Measurements from ENCODE around the gene TNRC6B. TPM values are rescaled to one million over a fixed set of nuclear protein-coding genes. Genes with fewer than 3 reads are reported as not detected.
A peak's percentile ranks its signal among the peaks of the same experiment; 100 is the strongest.

TNRC6B gene
- total and polyA plus RNA-seq, 2 donors (not counting 1 experiment from before 2014, with no cell fraction given), result 5.7 to 17.8 TPM

GRCh38 chr22:40235308-40235707 lies 57.6 kb downstream of the TNRC6B start:
- H3K79me2 ChIP-seq (ENCODE audit: control insufficient read depth, insufficient read depth, low read length), result peaks cover 11% of the 10 kb centered on the region

GRCh38 chr22:40236131-40236665 lies 58.5 kb downstream of the TNRC6B start:
- no peak overlapping the region for H3K4me2 ChIP-seq (ENCODE audit: extremely low read depth, insufficient read depth, low read length)
- H3K9ac ChIP-seq (ENCODE audit: insufficient read depth, low read length), result no peak overlapping the region
- TF ChIP-seq CTCF (conservative IDR thresholded peaks at IDR 0.05 in 1 of 2, IDR thresholded peaks at IDR 0.05 in 1 of 2; ENCODE audit: low read depth in 1 of 2, low read length in 2 of 2) (no peak), EZH2 (IDR thresholded peaks at IDR 0.05; ENCODE audit: low read length, missing control alignments) (no peak)
- H3K4me1 ChIP-seq (ENCODE audit: control insufficient read depth, extremely low read depth, insufficient read depth, low read length), result peaks cover 6% of the 10 kb centered on the region
- no peak overlapping the region for H2AFZ ChIP-seq (ENCODE audit: low read length)
- H3K27ac ChIP-seq (ENCODE audit: insufficient read depth, low read length), result no peak overlapping the region
- DNase-seq (ENCODE audit: low read depth in 2 of 2), result no peak
- H3K9me3 ChIP-seq (ENCODE audit: control insufficient read depth, insufficient read depth, low read depth, low read length), result no peaks in the 10 kb centered on the region
- no peaks in the 10 kb centered on the region for H4K20me1 ChIP-seq (ENCODE audit: control insufficient read depth, extremely low read depth, insufficient read depth, low read length)
- peaks cover 13% of the 10 kb centered on the region for H3K79me2 ChIP-seq (ENCODE audit: control insufficient read depth, insufficient read depth, low read length)
- H3K36me3 ChIP-seq (ENCODE audit: control insufficient read depth, insufficient read depth, low read length), result no peaks in the 10 kb centered on the region
- no peak overlapping the region for H3K4me3 ChIP-seq (replicated peaks in 1 of 4; ENCODE audit: control extremely low read depth in 1 of 4, insufficient read depth in 1 of 4, low read depth in 3 of 4, low read length in 4 of 4)
- no peaks in the 10 kb centered on the region for H3K27me3 ChIP-seq (ENCODE audit: control insufficient read depth, insufficient read depth, low read length)

More at GRCh38 chr22:40235308-40235707, 57.6 kb downstream of the TNRC6B start:
- Histone ChIP-seq H4K20me1 (ENCODE audit: control insufficient read depth, extremely low read depth, insufficient read depth, low read length) (no peaks in the 10 kb centered on the region), H2AFZ (ENCODE audit: low read length) (no peak overlapping the region), H3K9ac (ENCODE audit: insufficient read depth, low read length) (no peak overlapping the region), H3K4me3 (replicated peaks in 1 of 4; ENCODE audit: control extremely low read depth in 1 of 4, insufficient read depth in 1 of 4, low read depth in 3 of 4, low read length in 4 of 4) (no peak overlapping the region), H3K27ac (ENCODE audit: insufficient read depth, low read length) (no peak overlapping the region), H3K36me3 (ENCODE audit: control insufficient read depth, insufficient read depth, low read length) (no peaks in the 10 kb centered on the region), H3K4me2 (ENCODE audit: extremely low read depth, insufficient read depth, low read length) (no peak overlapping the region), H3K4me1 (ENCODE audit: control insufficient read depth, extremely low read depth, insufficient read depth, low read length) (peaks cover 6% of the 10 kb centered on the region), H3K27me3 (ENCODE audit: control insufficient read depth, insufficient read depth, low read length) (no peaks in the 10 kb centered on the region), H3K9me3 (ENCODE audit: control insufficient read depth, insufficient read depth, low read depth, low read length) (no peaks in the 10 kb centered on the region)
- DNase-seq (ENCODE audit: low read depth in 2 of 2), result peak in 1 of 2 donors; percentile 64
- TF ChIP-seq EZH2 (IDR thresholded peaks at IDR 0.05; ENCODE audit: low read length, missing control alignments), result no peak
- TF ChIP-seq CTCF (conservative IDR thresholded peaks at IDR 0.05 in 1 of 2, IDR thresholded peaks at IDR 0.05 in 1 of 2; ENCODE audit: low read depth in 1 of 2, low read length in 2 of 2), result no peak

GRCh38 chr22:40237241-40237640 lies 59.5 kb downstream of the TNRC6B start:
- Histone ChIP-seq H3K36me3 (ENCODE audit: control insufficient read depth, insufficient read depth, low read length) (no peaks in the 10 kb centered on the region), H3K27ac (ENCODE audit: insufficient read depth, low read length) (no peak overlapping the region), H2AFZ (ENCODE audit: low read length) (no peak overlapping the region), H3K4me1 (ENCODE audit: control insufficient read depth, extremely low read depth, insufficient read depth, low read length) (peaks cover 6% of the 10 kb centered on the region), H4K20me1 (ENCODE audit: control insufficient read depth, extremely low read depth, insufficient read depth, low read length) (no peaks in the 10 kb centered on the region), H3K9ac (ENCODE audit: insufficient read depth, low read length) (no peak overlapping the region), H3K79me2 (ENCODE audit: control insufficient read depth, insufficient read depth, low read length) (peaks cover 11% of the 10 kb centered on the region), H3K9me3 (ENCODE audit: control insufficient read depth, insufficient read depth, low read depth, low read length) (no peaks in the 10 kb centered on the region), H3K4me2 (ENCODE audit: extremely low read depth, insufficient read depth, low read length) (no peak overlapping the region), H3K4me3 (replicated peaks in 1 of 4; ENCODE audit: control extremely low read depth in 1 of 4, insufficient read depth in 1 of 4, low read depth in 3 of 4, low read length in 4 of 4) (no peak overlapping the region), H3K27me3 (ENCODE audit: control insufficient read depth, insufficient read depth, low read length) (no peaks in the 10 kb centered on the region)
- no peak for DNase-seq (ENCODE audit: low read depth in 2 of 2)
- no peak for TF ChIP-seq EZH2 (IDR thresholded peaks at IDR 0.05; ENCODE audit: low read length, missing control alignments)
- no peak for TF ChIP-seq CTCF (conservative IDR thresholded peaks at IDR 0.05 in 1 of 2, IDR thresholded peaks at IDR 0.05 in 1 of 2; ENCODE audit: low read depth in 1 of 2, low read length in 2 of 2)

Measured in fibroblast of lung (primary cell).